CD4-positive, alpha-beta T cell (primary cell): ENCODE data around the gene NADK. TPM values are rescaled to one million over a fixed set of nuclear protein-coding genes. Genes with fewer than 3 reads are reported as not detected.

ENCODE experiments used
- ATAC-seq: fragments of 200-7000 bp; cut with Tn5 transposase; one replicate; pipeline ENCODE4 v1.10.0; 2022; ENCODE audit warnings: mild to moderate bottlenecking; ENCODE audit not compliant: poor library complexity
- CTCF ChIA-PET: fragments of 350-600 bp; sonication (Branson Sonifier 250); formaldehyde crosslinking; loops from one replicate; lab custom pipeline; 2021; ENCODE audit warnings: antibody characterized with exemption, inconsistent platforms; lab: Charles Lee
- POLR2A ChIA-PET: fragments of 350-600 bp; sonication (Branson Sonifier 250); formaldehyde crosslinking; loops from one replicate; lab custom pipeline; 2021; ENCODE audit warnings: antibody characterized with exemption, inconsistent platforms; lab: Charles Lee
- DNase-seq, 14 experiments: peaks; one replicate each; pipeline ENCODE4 v3.0.0-alpha.2; 2013 to 2020; ENCODE audit warnings: mixed read lengths in 2 of 14
- H3K27ac ChIP-seq, 2 donors: one replicate each; pipeline versions ENCODE4 v1.5.1 to v1.7.0; 2013; ENCODE audit warnings: low read length in 2 of 2, low read depth in 1 of 2, mild to moderate bottlenecking in 1 of 2
- H3K27me3 ChIP-seq, 2 experiments: 1 replicate in 1 of 2; 2 replicates in 1 of 2; pipeline versions ENCODE4 v1.6.1 to v1.7.0; 2013; ENCODE audit warnings: low read length in 2 of 2, control low read depth in 1 of 2, mild to moderate bottlenecking in 1 of 2, moderate library complexity in 1 of 2; ENCODE audit not compliant: insufficient read depth in 2 of 2, control insufficient read depth in 1 of 2
- H3K36me3 ChIP-seq: one replicate; pipeline ENCODE4 v1.6.1; 2013; ENCODE audit warnings: low read length, control low read depth; ENCODE audit not compliant: insufficient read depth
- H3K4me1 ChIP-seq: one replicate; pipeline ENCODE4 v1.6.1; 2013; ENCODE audit warnings: low read length, control low read depth; ENCODE audit not compliant: insufficient read depth
- H3K4me3 ChIP-seq: one replicate; pipeline ENCODE4 v1.5.1; 2013; ENCODE audit warnings: mild to moderate bottlenecking, low read length, moderate library complexity
- H3K9me3 ChIP-seq, 2 experiments: 1 replicate in 1 of 2; 2 replicates in 1 of 2; pipeline versions ENCODE4 v1.6.1 to v1.7.0; 2013; ENCODE audit warnings: low read length in 2 of 2, mild to moderate bottlenecking in 2 of 2, control low read depth in 1 of 2, moderate library complexity in 1 of 2; ENCODE audit not compliant: control insufficient read depth in 1 of 2, insufficient read depth in 1 of 2
- H3K27ac Mint-ChIP-seq: one replicate; pipeline ENCODE4 v1.8.0; 2020; ENCODE audit warnings: mixed read lengths
- H3K27me3 Mint-ChIP-seq: one replicate; pipeline ENCODE4 v1.8.0; 2021; ENCODE audit warnings: mixed read lengths
- H3K36me3 Mint-ChIP-seq: one replicate; pipeline ENCODE4 v1.8.0; 2021; ENCODE audit warnings: low read depth, mixed read lengths
- H3K4me1 Mint-ChIP-seq: one replicate; pipeline ENCODE4 v1.8.0; 2021; ENCODE audit warnings: low read depth, mixed read lengths
- H3K4me3 Mint-ChIP-seq: one replicate; pipeline ENCODE4 v1.8.0; 2020; ENCODE audit warnings: mild to moderate bottlenecking, mixed read lengths
- H3K9me3 Mint-ChIP-seq: one replicate; pipeline ENCODE4 v1.8.0; 2020; ENCODE audit warnings: mixed read lengths
- CTCF ChIP-seq: fragments of 200-600 bp; IDR thresholded peaks from one replicate; pipeline ENCODE4 v1.8.0; 2022; ENCODE audit warnings: antibody characterized with exemption, mild to moderate bottlenecking
- intact Hi-C, 2 experiments: fragments of 100-400 bp; cut with DNase I in 1 of 2; cut with micrococcal nuclease in 1 of 2; formaldehyde crosslinking; loops; one replicate each; pipeline versions ENCODE4 v1.15.1 to v1.9.0; 2023 to 2025; cut with DNase I, micrococcal nuclease
- total RNA-seq, 174 experiments: library from RNA in 2 of 174; stranded (reverse) in 2 of 174; gene quantifications; one replicate each; pipeline ENCODE4 v1.2.3 and lab custom pipeline; 2021 to 2026

The NADK gene
- total RNA-seq, 2 experiments from 2014 or later = 19.9 to 25.1 TPM

GRCh38 chr1:1776672-1777582 lies 1.3 kb downstream of the NADK start:
- Histone ChIP-seq H3K4me1 (peaks cover 61% of the 10 kb centered on the region), H3K27ac (no peak overlapping the region), H3K9me3 (no peaks in the 10 kb centered on the region), H3K27me3 (no peaks in the 10 kb centered on the region), H3K36me3 (peaks cover 2% of the 10 kb centered on the region), H3K4me3 (peak overlapping the region; percentile 53)
- peak overlapping the region; percentile 93 for H3K27ac Mint-ChIP-seq
- peaks cover 55% of the 10 kb centered on the region for H3K4me1 Mint-ChIP-seq
- no peak for ATAC-seq
- no peak for TF ChIP-seq CTCF
- CTCF ChIA-PET = interaction anchor here (0.8 to 1.1 kb wide), 2 partner anchors 110 to 132 kb away, joined by 3 to 4 read pairs; no protein-coding TSS in a partner anchor
- H3K36me3 Mint-ChIP-seq = peaks cover 22% of the 10 kb centered on the region
- intact Hi-C loops = no loop called here
- no peak for DNase-seq
- H3K27me3 Mint-ChIP-seq = no peaks in the 10 kb centered on the region
- no peaks in the 10 kb centered on the region for H3K9me3 Mint-ChIP-seq
- H3K4me3 Mint-ChIP-seq = peak overlapping the region; percentile 94
- POLR2A ChIA-PET = interaction anchor here (1.2 kb wide), 1 partner anchor 132 kb away, joined by 5 read pairs; no protein-coding TSS in a partner anchor

- CTCF ChIA-PET = interaction anchor here (1.1 kb wide), 1 partner anchor 112 kb away, joined by 4 read pairs; no protein-coding TSS in a partner anchor
- H3K27ac ChIP-seq = peak overlapping the region in 1 of 2 donors; percentile 14
- no peak for ATAC-seq
Observed at GRCh38 chr1:1775327-1776226, 2.7 kb downstream of the NADK start.

More at GRCh38 chr1:1775327-1776226, 2.7 kb downstream of the NADK start:
- POLR2A ChIA-PET = no interaction called here
- H3K36me3 Mint-ChIP-seq = peaks cover 33% of the 10 kb centered on the region
- peaks cover 42% of the 10 kb centered on the region for H3K4me1 Mint-ChIP-seq
- TF ChIP-seq CTCF = no peak
- DNase-seq = no peak
- H3K36me3 ChIP-seq = peaks cover 2% of the 10 kb centered on the region
- H3K27ac Mint-ChIP-seq = peak overlapping the region; percentile 34
- peak overlapping the region; percentile 65 for H3K4me3 Mint-ChIP-seq
- no peak overlapping the region for H3K4me3 ChIP-seq
- H3K9me3 Mint-ChIP-seq = peaks cover 3% of the 10 kb centered on the region
- peaks cover 47% of the 10 kb centered on the region for H3K4me1 ChIP-seq
- H3K27me3 ChIP-seq = no peaks in the 10 kb centered on the region
- intact Hi-C loops = no loop called here
- H3K9me3 ChIP-seq = no peaks in the 10 kb centered on the region
- no peaks in the 10 kb centered on the region for H3K27me3 Mint-ChIP-seq
